ENCODE results near the gene HTN1.
"Not testable (repeated sequence)": the region's sequence is repeated elsewhere in the genome, so short reads cannot be mapped to it uniquely, and the experiment has no call there.

Gene HTN1

DNA sequence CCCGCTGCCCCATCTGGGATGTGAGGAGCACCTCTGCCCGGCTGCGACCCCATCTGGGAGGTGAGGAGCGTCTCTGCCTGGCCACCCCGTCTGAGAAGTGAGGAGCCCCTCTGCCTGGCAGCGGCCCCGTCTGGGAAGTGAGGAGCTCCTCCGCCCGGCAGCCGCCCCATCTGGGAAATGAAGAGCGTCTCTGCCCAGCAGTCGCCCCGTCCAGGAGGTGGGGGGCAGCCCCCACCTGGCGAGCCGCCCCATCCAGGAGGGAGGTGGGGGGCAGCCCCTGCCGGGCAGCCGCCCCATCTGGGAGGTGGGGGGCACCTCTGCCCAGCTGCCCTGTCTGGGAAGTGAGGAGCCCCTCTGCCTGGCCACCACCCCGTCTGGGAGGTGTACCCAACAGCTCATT lies 12.7 kb upstream of the HTN1 start:
- not testable (repeated sequence) for H3K4me2 ChIP-seq (ENCODE audit: low read length, poor library complexity, severe bottlenecking); H3K36me3 ChIP-seq (ENCODE audit: control insufficient read depth in 1 of 2, insufficient read depth in 2 of 2, low read depth in 1 of 2, low read length in 2 of 2); H3K9me3 ChIP-seq (ENCODE audit: control insufficient read depth, low read length); H3K4ac ChIP-seq (ENCODE audit: low read depth in 1 of 2, low read length in 2 of 2); H2AFZ ChIP-seq (ENCODE audit: low read depth, low read length); H2AK5ac ChIP-seq (ENCODE audit: low read length, severe bottlenecking); DNase-seq; H3K27me3 ChIP-seq (ENCODE audit: control insufficient read depth in 1 of 2, insufficient read depth in 1 of 2, low read length in 2 of 2); H3K27ac ChIP-seq (ENCODE audit: low read length, poor library complexity, severe bottlenecking); H4K91ac ChIP-seq (ENCODE audit: low read length); H3K23ac ChIP-seq (ENCODE audit: low read length in 2 of 2); H3K14ac ChIP-seq (ENCODE audit: low read length in 2 of 2); H3K79me1 ChIP-seq (replicated peaks; ENCODE audit: low read length, poor library complexity, severe bottlenecking); H2BK5ac ChIP-seq (ENCODE audit: low read depth, low read length, poor library complexity, severe bottlenecking); H2BK15ac ChIP-seq (ENCODE audit: low read depth, poor library complexity, severe bottlenecking); H3K9ac ChIP-seq (ENCODE audit: low read length); H2BK120ac ChIP-seq (ENCODE audit: low read depth, low read length); H3K18ac ChIP-seq (ENCODE audit: low read depth in 1 of 2, low read length in 2 of 2); H4K8ac ChIP-seq (ENCODE audit: low read length); H3K4me3 ChIP-seq (ENCODE audit: insufficient read depth in 1 of 2, low read depth in 1 of 2, low read length in 2 of 2); H2BK12ac ChIP-seq (ENCODE audit: low read length in 2 of 2); H3K4me1 ChIP-seq (ENCODE audit: control insufficient read depth, insufficient read depth, low read depth, low read length)
- 91% methylated on average over 18 of the region's 18 CpGs for WGBS

DNA sequence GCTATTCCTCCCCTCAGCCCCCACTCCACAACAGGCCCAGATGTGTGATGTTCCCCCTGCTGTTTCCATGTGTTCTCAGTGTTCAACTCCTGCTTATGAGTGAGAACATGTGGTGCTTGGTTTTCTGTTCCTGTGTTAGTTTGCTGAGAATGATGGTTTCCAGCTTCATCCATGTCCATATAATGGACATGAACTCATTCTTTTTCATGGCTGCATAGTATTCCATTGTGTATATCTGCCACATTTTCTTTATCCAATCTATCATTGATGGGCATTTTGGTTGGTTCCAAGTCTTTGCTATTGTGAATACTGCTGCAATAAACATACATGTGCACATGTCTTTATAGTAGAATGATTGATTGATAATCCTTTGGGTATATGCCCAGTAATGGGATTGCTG lies 10.3 kb upstream of the HTN1 start:
- not testable (repeated sequence) for H3K4me2 ChIP-seq (ENCODE audit: low read length, poor library complexity, severe bottlenecking); H2AK5ac ChIP-seq (ENCODE audit: low read length, severe bottlenecking); H3K4me3 ChIP-seq (ENCODE audit: insufficient read depth in 1 of 2, low read depth in 1 of 2, low read length in 2 of 2); H3K9me3 ChIP-seq (ENCODE audit: control insufficient read depth, low read length); H2AFZ ChIP-seq (ENCODE audit: low read depth, low read length); H3K23ac ChIP-seq (ENCODE audit: low read length in 2 of 2); H3K36me3 ChIP-seq (ENCODE audit: control insufficient read depth in 1 of 2, insufficient read depth in 2 of 2, low read depth in 1 of 2, low read length in 2 of 2); H3K79me1 ChIP-seq (replicated peaks; ENCODE audit: low read length, poor library complexity, severe bottlenecking); H4K91ac ChIP-seq (ENCODE audit: low read length); H3K18ac ChIP-seq (ENCODE audit: low read depth in 1 of 2, low read length in 2 of 2); H2BK12ac ChIP-seq (ENCODE audit: low read length in 2 of 2); H2BK5ac ChIP-seq (ENCODE audit: low read depth, low read length, poor library complexity, severe bottlenecking); H3K27me3 ChIP-seq (ENCODE audit: control insufficient read depth in 1 of 2, insufficient read depth in 1 of 2, low read length in 2 of 2); H2BK120ac ChIP-seq (ENCODE audit: low read depth, low read length); H3K14ac ChIP-seq (ENCODE audit: low read length in 2 of 2); DNase-seq; H2BK15ac ChIP-seq (ENCODE audit: low read depth, poor library complexity, severe bottlenecking); H3K4me1 ChIP-seq (ENCODE audit: control insufficient read depth, insufficient read depth, low read depth, low read length); H3K27ac ChIP-seq (ENCODE audit: low read length, poor library complexity, severe bottlenecking); H3K9ac ChIP-seq (ENCODE audit: low read length); H3K4ac ChIP-seq (ENCODE audit: low read depth in 1 of 2, low read length in 2 of 2); H4K8ac ChIP-seq (ENCODE audit: low read length)

DNA sequence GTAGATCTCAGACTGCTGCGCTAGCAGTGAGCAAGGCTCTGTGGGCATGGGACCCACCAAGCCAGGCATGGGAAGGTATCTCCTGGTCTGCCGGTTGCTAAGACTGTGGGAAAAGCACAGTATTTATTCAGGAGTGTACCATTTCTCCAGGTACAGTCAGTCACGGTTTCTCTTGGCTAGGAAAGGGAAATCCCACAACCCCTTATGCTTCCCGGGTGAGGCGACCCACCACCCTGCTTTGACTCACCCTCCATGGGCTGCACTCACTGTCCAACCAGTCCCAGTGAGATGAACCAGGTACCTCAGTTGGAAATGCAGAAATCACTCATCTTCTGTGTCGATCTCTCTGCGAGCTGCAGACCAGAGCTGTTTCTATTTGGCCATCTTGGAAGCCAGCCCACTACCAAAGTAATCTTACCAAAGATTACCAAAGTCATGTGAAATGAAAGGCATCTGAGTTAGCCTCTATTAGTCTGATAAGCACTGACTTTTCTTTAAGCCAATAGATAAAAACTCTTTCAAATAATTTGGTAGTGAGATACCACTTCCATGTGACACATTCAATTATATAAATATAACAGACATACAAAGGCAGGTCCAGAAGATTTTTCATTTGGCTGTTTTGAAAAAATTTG lies 8.5 kb upstream of the HTN1 start:
- WGBS: 93% methylated on average over 7 of the region's 7 CpGs

DNA sequence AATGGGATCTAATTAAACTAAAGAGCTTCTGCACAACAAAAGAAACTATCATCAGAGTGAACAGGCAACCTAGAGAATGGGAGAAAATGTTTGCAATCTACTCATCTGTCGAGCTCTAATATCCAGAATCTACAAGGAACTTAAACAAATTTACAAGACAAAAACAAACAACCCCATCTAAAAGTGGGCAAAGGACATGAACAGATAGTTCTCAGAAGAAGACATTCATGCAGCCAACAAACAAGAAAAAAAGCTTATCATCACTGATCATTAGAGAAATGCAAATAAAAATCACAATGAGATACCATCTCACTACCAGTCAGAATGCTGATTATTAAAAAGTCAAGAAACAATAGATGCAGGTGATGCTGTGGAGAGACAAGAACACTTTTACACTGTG lies 6.3 kb downstream of the HTN1 start:
- H3K18ac ChIP-seq (ENCODE audit: low read depth in 1 of 2, low read length in 2 of 2); H3K4ac ChIP-seq (ENCODE audit: low read depth in 1 of 2, low read length in 2 of 2); H3K9ac ChIP-seq (ENCODE audit: low read length); H3K27ac ChIP-seq (ENCODE audit: low read length, poor library complexity, severe bottlenecking); H3K36me3 ChIP-seq (ENCODE audit: control insufficient read depth in 1 of 2, insufficient read depth in 2 of 2, low read depth in 1 of 2, low read length in 2 of 2); H2BK120ac ChIP-seq (ENCODE audit: low read depth, low read length); H2BK12ac ChIP-seq (ENCODE audit: low read length in 2 of 2); H3K4me2 ChIP-seq (ENCODE audit: low read length, poor library complexity, severe bottlenecking); H2BK15ac ChIP-seq (ENCODE audit: low read depth, poor library complexity, severe bottlenecking); H2BK5ac ChIP-seq (ENCODE audit: low read depth, low read length, poor library complexity, severe bottlenecking); H4K8ac ChIP-seq (ENCODE audit: low read length); H3K23ac ChIP-seq (ENCODE audit: low read length in 2 of 2); H2AFZ ChIP-seq (ENCODE audit: low read depth, low read length); H3K4me1 ChIP-seq (ENCODE audit: control insufficient read depth, insufficient read depth, low read depth, low read length); DNase-seq; H3K27me3 ChIP-seq (ENCODE audit: control insufficient read depth in 1 of 2, insufficient read depth in 1 of 2, low read length in 2 of 2); H3K14ac ChIP-seq (ENCODE audit: low read length in 2 of 2); H3K4me3 ChIP-seq (ENCODE audit: insufficient read depth in 1 of 2, low read depth in 1 of 2, low read length in 2 of 2); H3K9me3 ChIP-seq (ENCODE audit: control insufficient read depth, low read length); H4K91ac ChIP-seq (ENCODE audit: low read length); H3K79me1 ChIP-seq (replicated peaks; ENCODE audit: low read length, poor library complexity, severe bottlenecking); H2AK5ac ChIP-seq (ENCODE audit: low read length, severe bottlenecking): not testable (repeated sequence)
- 19% methylated on average over 1 of the region's 1 CpG for WGBS

More for the DNA sequence above, 8.5 kb upstream of the HTN1 start:
- Histone ChIP-seq H3K4me3 (ENCODE audit: insufficient read depth in 1 of 2, low read depth in 1 of 2, low read length in 2 of 2) (no peak overlapping the region), H2BK15ac (ENCODE audit: low read depth, poor library complexity, severe bottlenecking) (no peak overlapping the region), H3K14ac (ENCODE audit: low read length in 2 of 2) (no peak overlapping the region), H2BK120ac (ENCODE audit: low read depth, low read length) (no peak overlapping the region), H3K9ac (ENCODE audit: low read length) (no peak overlapping the region), H3K18ac (ENCODE audit: low read depth in 1 of 2, low read length in 2 of 2) (no peak overlapping the region), H3K4ac (ENCODE audit: low read depth in 1 of 2, low read length in 2 of 2) (no peak overlapping the region), H3K23ac (ENCODE audit: low read length in 2 of 2) (no peak overlapping the region), H2BK5ac (ENCODE audit: low read depth, low read length, poor library complexity, severe bottlenecking) (no peak overlapping the region), H2AFZ (ENCODE audit: low read depth, low read length) (no peak overlapping the region), H2BK12ac (ENCODE audit: low read length in 2 of 2) (no peak overlapping the region), H2AK5ac (ENCODE audit: low read length, severe bottlenecking) (no peak overlapping the region), H3K79me1 (replicated peaks; ENCODE audit: low read length, poor library complexity, severe bottlenecking) (no peaks in the 10 kb centered on the region), H3K9me3 (ENCODE audit: control insufficient read depth, low read length) (no peaks in the 10 kb centered on the region), H4K91ac (ENCODE audit: low read length) (no peak overlapping the region), H3K4me1 (ENCODE audit: control insufficient read depth, insufficient read depth, low read depth, low read length) (no peaks in the 10 kb centered on the region), H3K4me2 (ENCODE audit: low read length, poor library complexity, severe bottlenecking) (no peak overlapping the region), H3K36me3 (ENCODE audit: control insufficient read depth in 1 of 2, insufficient read depth in 2 of 2, low read depth in 1 of 2, low read length in 2 of 2) (no peaks in the 10 kb centered on the region), H3K27ac (ENCODE audit: low read length, poor library complexity, severe bottlenecking) (no peak overlapping the region), H3K27me3 (ENCODE audit: control insufficient read depth in 1 of 2, insufficient read depth in 1 of 2, low read length in 2 of 2) (no peaks in the 10 kb centered on the region), H4K8ac (ENCODE audit: low read length) (no peak overlapping the region)
- DNase-seq: no peak

All from mesenchymal stem cell (in vitro differentiated cells and primary cell).